H7 (cell line): ENCODE results near the gene GIT2. TPM values are rescaled to one million over a fixed set of nuclear protein-coding genes. Genes with fewer than 3 reads are reported as not detected.
A peak's percentile ranks its signal among the peaks of the same experiment; 100 is the strongest.

Source experiments
- DNase-seq: peaks from one replicate; pipeline ENCODE4 v3.0.0; 2012
- H3K27me3 ChIP-seq: 2 replicates; pipeline ENCODE4 v1.6.0; 2011; ENCODE audit warnings: mild to moderate bottlenecking, low read length; ENCODE audit not compliant: control insufficient read depth, insufficient read depth
- H3K36me3 ChIP-seq: replicated peaks from 2 replicates; pipeline ENCODE4 v1.5.1; 2011; ENCODE audit warnings: low read length; ENCODE audit not compliant: control insufficient read depth, insufficient read depth
- H3K4me3 ChIP-seq: 2 replicates; pipeline ENCODE4 v1.5.1; 2011; ENCODE audit warnings: low read depth, mild to moderate bottlenecking, control low read depth, low read length, moderate library complexity; ENCODE audit not compliant: insufficient read depth
- total RNA-seq: library from RNA; depleted of rRNA; stranded (reverse); fragments of >200 nt; shearing (Covaris generic); gene quantifications from 2 replicates; pipeline ENCODE4 v1.2.3, GENCODE V29; 2014; rRNA removed

GIT2 gene
- total RNA-seq, result 16.3 and 22.7 TPM in 2 replicates

GRCh38 chr12:109995686-109996482 lies at the start of gene GIT2:
GIT2 (minus strand) TSS chr12:109996368; CDS start chr12:109996224, 144 bp downstream.
- Histone ChIP-seq H3K36me3 (no peaks in the 10 kb centered on the region), H3K4me3 (peak within 1 kb of the TSS; percentile 76), H3K27me3 (peaks cover 9% of the 10 kb centered on the region)
- DNase-seq, result peak; percentile 94

- Histone ChIP-seq H3K4me3 (no peak overlapping the region), H3K36me3 (peaks cover 3% of the 10 kb centered on the region), H3K27me3 (no peaks in the 10 kb centered on the region)
- DNase-seq, result no peak
Measured at GRCh38 chr12:110042264-110042663, 46.1 kb upstream of the GIT2 start.

- Histone ChIP-seq H3K4me3 (no peak overlapping the region), H3K27me3 (no peaks in the 10 kb centered on the region), H3K36me3 (peaks cover 3% of the 10 kb centered on the region)
- DNase-seq, result no peak
Measured at GRCh38 chr12:110039085-110039807, 43.1 kb upstream of the GIT2 start.

- Histone ChIP-seq H3K4me3 (no peak overlapping the region), H3K36me3 (peaks cover 3% of the 10 kb centered on the region), H3K27me3 (no peaks in the 10 kb centered on the region)
- DNase-seq, result no peak
Measured at GRCh38 chr12:110038741-110039084, 42.5 kb upstream of the GIT2 start.

- no peak overlapping the region for H3K4me3 ChIP-seq
- no peak for DNase-seq
- peaks cover 2% of the 10 kb centered on the region for H3K36me3 ChIP-seq
- no peaks in the 10 kb centered on the region for H3K27me3 ChIP-seq
Measured at GRCh38 chr12:110037315-110037714, 41.1 kb upstream of the GIT2 start.

GRCh38 chr12:110035534-110036104 lies 39.5 kb upstream of the GIT2 start:
- no peaks in the 10 kb centered on the region; the same call in none of the 2 replicates for H3K36me3 ChIP-seq
- no peak overlapping the region for H3K4me3 ChIP-seq
- DNase-seq, result no peak
- no peaks in the 10 kb centered on the region for H3K27me3 ChIP-seq

GRCh38 chr12:110033888-110034287 lies 37.7 kb upstream of the GIT2 start:
- no peak for DNase-seq
- H3K36me3 ChIP-seq, result peaks cover 2% of the 10 kb centered on the region
- no peak overlapping the region for H3K4me3 ChIP-seq
- no peaks in the 10 kb centered on the region for H3K27me3 ChIP-seq

GRCh38 chr12:110029290-110029815 lies 33.2 kb upstream of the GIT2 start:
- no peaks in the 10 kb centered on the region for H3K27me3 ChIP-seq
- DNase-seq, result no peak
- H3K36me3 ChIP-seq, result peaks cover 3% of the 10 kb centered on the region
- no peak overlapping the region for H3K4me3 ChIP-seq

GRCh38 chr12:110028323-110028722 lies 32.2 kb upstream of the GIT2 start:
- no peak for DNase-seq
- H3K4me3 ChIP-seq, result no peak overlapping the region
- no peaks in the 10 kb centered on the region for H3K27me3 ChIP-seq
- peaks cover 3% of the 10 kb centered on the region for H3K36me3 ChIP-seq

GRCh38 chr12:110024051-110024450 lies 27.9 kb upstream of the GIT2 start:
- H3K4me3 ChIP-seq, result no peak overlapping the region
- no peak for DNase-seq
- H3K27me3 ChIP-seq, result no peaks in the 10 kb centered on the region
- H3K36me3 ChIP-seq, result peaks cover 1% of the 10 kb centered on the region

GRCh38 chr12:110023059-110023980 lies 27.2 kb upstream of the GIT2 start:
- Histone ChIP-seq H3K36me3 (peaks cover 1% of the 10 kb centered on the region), H3K27me3 (no peaks in the 10 kb centered on the region), H3K4me3 (no peak overlapping the region)
- DNase-seq, result peak; percentile 41

- H3K27me3 ChIP-seq, result no peaks in the 10 kb centered on the region
- H3K36me3 ChIP-seq, result no peaks in the 10 kb centered on the region
- DNase-seq, result no peak
- H3K4me3 ChIP-seq, result no peak overlapping the region
Measured at GRCh38 chr12:110020956-110021355, 24.8 kb upstream of the GIT2 start.

- H3K27me3 ChIP-seq, result no peaks in the 10 kb centered on the region
- H3K4me3 ChIP-seq, result no peak overlapping the region
- H3K36me3 ChIP-seq, result no peaks in the 10 kb centered on the region
- DNase-seq, result no peak
Measured at GRCh38 chr12:110015132-110015531, 19.0 kb upstream of the GIT2 start.

GRCh38 chr12:110012659-110013058 lies 16.5 kb upstream of the GIT2 start:
- Histone ChIP-seq H3K27me3 (no peaks in the 10 kb centered on the region), H3K36me3 (no peaks in the 10 kb centered on the region), H3K4me3 (no peak overlapping the region)
- no peak for DNase-seq
